ENCODE data around the gene DAPK1. TPM values are rescaled to one million over a fixed set of nuclear protein-coding genes. Genes with fewer than 3 reads are reported as not detected.

Gene DAPK1
- polyA plus RNA-seq, 1 of the 3 experiments (the other 2 are of a cell fraction): 0.61 TPM

DNA sequence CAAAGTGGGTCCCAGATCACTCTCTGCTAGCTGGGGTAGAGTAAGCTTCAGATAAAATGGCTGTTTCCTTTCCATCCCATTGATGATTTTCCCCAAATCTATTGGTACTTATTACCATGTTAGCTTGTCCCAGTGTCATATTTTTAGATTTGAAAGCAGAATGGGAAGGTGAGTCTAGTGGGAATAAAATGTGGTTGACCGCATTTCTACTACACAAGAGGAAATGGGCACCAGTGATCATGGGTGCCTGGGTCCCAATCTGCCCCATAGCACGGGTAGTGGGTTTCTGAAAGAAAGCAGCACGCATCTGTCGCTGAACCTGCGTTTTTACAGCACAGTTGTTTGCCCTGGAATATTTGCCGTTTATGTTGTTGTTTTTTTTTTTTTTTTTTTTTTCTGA is 20.1 kb downstream of the DAPK1 start:
- H3F3A ChIP-seq (replicated peaks; ENCODE audit: insufficient read depth): no peaks in the 10 kb centered on the region
- no peaks in the 10 kb centered on the region for H3K9me2 ChIP-seq
- no peak overlapping the region for H3K9ac ChIP-seq
- ChIA-PET CTCF (no interaction called here), POLR2A (no interaction called here)
- H3K4me3 ChIP-seq (ENCODE audit: low read depth in 2 of 2, low read length in 1 of 2): no peak overlapping the region
- no peaks in the 10 kb centered on the region for H4K20me1 ChIP-seq (ENCODE audit: insufficient read depth)
- no peaks in the 10 kb centered on the region for H3K79me2 ChIP-seq (ENCODE audit: insufficient read depth)
- H3K27me3 ChIP-seq (ENCODE audit: insufficient read depth): no peaks in the 10 kb centered on the region
- H2AFZ ChIP-seq (ENCODE audit: low read depth): no peak overlapping the region
- no peaks in the 10 kb centered on the region for H3K9me3 ChIP-seq
- no peak overlapping the region for H3K27ac ChIP-seq (ENCODE audit: low read depth in 2 of 2, low read length in 1 of 2)
- no peak for TF ChIP-seq RFX5 (IDR thresholded peaks at IDR 0.05; ENCODE audit: low read length)
- no peak for DNase-seq
- no peaks in the 10 kb centered on the region for H3K36me3 ChIP-seq (replicated peaks in 1 of 2; ENCODE audit: control insufficient read depth in 1 of 2, insufficient read depth in 2 of 2, low read length in 1 of 2)
- WGBS (ENCODE audit: low lambda C conversion rate): 56% methylated on average over 6 of the region's 6 CpGs
- peaks cover 0 to 16% of the 10 kb centered on the region in 2 experiments; a peak in 2 of 4 replicates for H3K4me1 ChIP-seq (ENCODE audit: control insufficient read depth in 1 of 2, insufficient read depth in 2 of 2, low read depth in 1 of 2, low read length in 1 of 2)
- H3K4me2 ChIP-seq: no peak overlapping the region

- Histone ChIP-seq H3F3A (replicated peaks; ENCODE audit: insufficient read depth) (no peaks in the 10 kb centered on the region), H3K9me2 (no peaks in the 10 kb centered on the region), H3K9me3 (no peaks in the 10 kb centered on the region), H3K27me3 (ENCODE audit: insufficient read depth) (no peaks in the 10 kb centered on the region), H3K27ac (ENCODE audit: low read depth in 2 of 2, low read length in 1 of 2) (no peak overlapping the region), H2AFZ (ENCODE audit: low read depth) (no peak overlapping the region), H4K20me1 (ENCODE audit: insufficient read depth) (no peaks in the 10 kb centered on the region), H3K79me2 (ENCODE audit: insufficient read depth) (no peaks in the 10 kb centered on the region), H3K4me1 (ENCODE audit: control insufficient read depth in 1 of 2, insufficient read depth in 2 of 2, low read depth in 1 of 2, low read length in 1 of 2) (peaks cover 0 to 16% of the 10 kb centered on the region in 2 experiments; a peak in 2 of 4 replicates), H3K4me2 (no peak overlapping the region), H3K4me3 (ENCODE audit: low read depth in 2 of 2, low read length in 1 of 2) (no peak overlapping the region), H3K36me3 (replicated peaks in 1 of 2; ENCODE audit: control insufficient read depth in 1 of 2, insufficient read depth in 2 of 2, low read length in 1 of 2) (no peaks in the 10 kb centered on the region), H3K9ac (no peak overlapping the region)
- WGBS (ENCODE audit: low lambda C conversion rate): 59% methylated on average over 12 of the region's 12 CpGs
- DNase-seq: no peak
- CTCF ChIA-PET: interaction anchor here (0.7 kb wide), 1 partner anchor 75 kb away, joined by 3 read pairs; no protein-coding TSS in a partner anchor
- POLR2A ChIA-PET: interaction anchor here (0.7 kb wide), 1 partner anchor 479 kb away, joined by 4 read pairs; no protein-coding TSS in a partner anchor
- no peak for TF ChIP-seq NFIC (IDR thresholded peaks at IDR 0.05; ENCODE audit: borderline replicate concordance)
- no peak for TF ChIP-seq SMC3 (IDR thresholded peaks at IDR 0.05; ENCODE audit: low read depth, low read length)
- no peak for TF ChIP-seq TCF12 (IDR thresholded peaks at IDR 0.05)
Measured at GRCh38 chr9:87518702-87519335, 21.2 kb downstream of the DAPK1 start.

DNA sequence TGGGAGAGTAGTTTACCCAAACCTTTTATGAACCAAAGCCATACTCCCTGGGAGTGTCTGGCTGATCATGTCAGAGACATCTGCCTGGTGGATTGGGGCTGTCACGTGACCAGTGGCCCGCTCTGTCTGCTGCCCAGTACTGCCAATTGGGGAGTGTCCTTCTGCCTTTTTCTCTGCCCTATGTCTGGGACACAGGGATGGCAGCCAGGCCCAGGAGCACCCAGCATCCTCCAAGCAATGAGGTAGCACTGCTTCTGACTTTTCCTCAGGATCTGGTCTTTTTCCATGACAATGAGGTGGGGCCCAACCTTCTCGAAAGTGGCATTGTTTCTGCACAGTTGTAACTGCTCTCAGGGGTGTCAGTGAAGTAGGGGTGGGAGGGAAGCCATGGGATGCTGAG is 21.8 kb downstream of the DAPK1 start:
- ChIA-PET CTCF (interaction anchor here (2.5 kb wide), 1 partner anchor 22 kb away, joined by 7 read pairs; the partner anchor contains the start of gene DAPK1), POLR2A (no interaction called here)
- Histone ChIP-seq H4K20me1 (ENCODE audit: insufficient read depth) (no peaks in the 10 kb centered on the region), H3K27me3 (ENCODE audit: insufficient read depth) (no peaks in the 10 kb centered on the region), H3K4me1 (ENCODE audit: control insufficient read depth in 1 of 2, insufficient read depth in 2 of 2, low read depth in 1 of 2, low read length in 1 of 2) (peaks cover 0 to 13% of the 10 kb centered on the region in 2 experiments; a peak in 2 of 4 replicates), H3K79me2 (ENCODE audit: insufficient read depth) (no peaks in the 10 kb centered on the region), H3K4me3 (ENCODE audit: low read depth in 2 of 2, low read length in 1 of 2) (no peak overlapping the region), H3K9ac (no peak overlapping the region), H3K9me3 (no peaks in the 10 kb centered on the region), H2AFZ (ENCODE audit: low read depth) (no peak overlapping the region), H3K9me2 (no peaks in the 10 kb centered on the region), H3F3A (replicated peaks; ENCODE audit: insufficient read depth) (no peaks in the 10 kb centered on the region), H3K4me2 (no peak overlapping the region), H3K36me3 (replicated peaks in 1 of 2; ENCODE audit: control insufficient read depth in 1 of 2, insufficient read depth in 2 of 2, low read length in 1 of 2) (no peaks in the 10 kb centered on the region), H3K27ac (ENCODE audit: low read depth in 2 of 2, low read length in 1 of 2) (no peak overlapping the region)
- no peak for DNase-seq
- 0% methylated on average over 1 of the region's 3 CpGs for WGBS (ENCODE audit: low lambda C conversion rate)
- TF ChIP-seq, protein P1, sequence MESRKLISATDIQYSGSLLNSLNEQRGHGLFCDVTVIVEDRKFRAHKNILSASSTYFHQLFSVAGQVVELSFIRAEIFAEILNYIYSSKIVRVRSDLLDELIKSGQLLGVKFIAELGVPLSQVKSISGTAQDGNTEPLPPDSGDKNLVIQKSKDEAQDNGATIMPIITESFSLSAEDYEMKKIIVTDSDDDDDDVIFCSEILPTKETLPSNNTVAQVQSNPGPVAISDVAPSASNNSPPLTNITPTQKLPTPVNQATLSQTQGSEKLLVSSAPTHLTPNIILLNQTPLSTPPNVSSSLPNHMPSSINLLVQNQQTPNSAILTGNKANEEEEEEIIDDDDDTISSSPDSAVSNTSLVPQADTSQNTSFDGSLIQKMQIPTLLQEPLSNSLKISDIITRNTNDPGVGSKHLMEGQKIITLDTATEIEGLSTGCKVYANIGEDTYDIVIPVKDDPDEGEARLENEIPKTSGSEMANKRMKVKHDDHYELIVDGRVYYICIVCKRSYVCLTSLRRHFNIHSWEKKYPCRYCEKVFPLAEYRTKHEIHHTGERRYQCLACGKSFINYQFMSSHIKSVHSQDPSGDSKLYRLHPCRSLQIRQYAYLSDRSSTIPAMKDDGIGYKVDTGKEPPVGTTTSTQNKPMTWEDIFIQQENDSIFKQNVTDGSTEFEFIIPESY (IDR thresholded peaks at IDR 0.05; ENCODE audit: borderline replicate concordance, low read depth): no peak
- TF ChIP-seq RFX5 (IDR thresholded peaks at IDR 0.05; ENCODE audit: low read length): no peak
- TF ChIP-seq TAF1 (IDR thresholded peaks at IDR 0.05; ENCODE audit: borderline replicate concordance, low read depth, low read length): no peak
- no peak for TF ChIP-seq POLR2AphosphoS5 (IDR thresholded peaks at IDR 0.05; ENCODE audit: low read depth, low read length)
- no peak for TF ChIP-seq RCOR1 (IDR thresholded peaks at IDR 0.05; ENCODE audit: low read length)
- TF ChIP-seq ELF1 (IDR thresholded peaks at IDR 0.05): no peak
- no peak for TF ChIP-seq NFIC (IDR thresholded peaks at IDR 0.05; ENCODE audit: borderline replicate concordance)
- no peak for TF ChIP-seq FOSL2 (IDR thresholded peaks at IDR 0.05; ENCODE audit: borderline replicate concordance, low read depth)
- TF ChIP-seq, protein P2, sequence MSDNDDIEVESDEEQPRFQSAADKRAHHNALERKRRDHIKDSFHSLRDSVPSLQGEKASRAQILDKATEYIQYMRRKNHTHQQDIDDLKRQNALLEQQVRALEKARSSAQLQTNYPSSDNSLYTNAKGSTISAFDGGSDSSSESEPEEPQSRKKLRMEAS (IDR thresholded peaks at IDR 0.05; ENCODE audit: low read depth): no peak
- no peak for TF ChIP-seq CHD2 (IDR thresholded peaks at IDR 0.05; ENCODE audit: low read length, partially characterized antibody)
- no peak for TF ChIP-seq YY1 (IDR thresholded peaks at IDR 0.05; ENCODE audit: low read depth)
- no peak for TF ChIP-seq EP300 (IDR thresholded peaks at IDR 0.05; ENCODE audit: borderline replicate concordance in 1 of 2, low read depth in 1 of 2, low read length in 1 of 2)
- TF ChIP-seq TCF12 (IDR thresholded peaks at IDR 0.05): no peak
- TF ChIP-seq REST (IDR thresholded peaks at IDR 0.05; ENCODE audit: low read depth, low read length): no peak
- TF ChIP-seq GABPA (IDR thresholded peaks at IDR 0.05; ENCODE audit: low read depth): no peak

Measured in SK-N-SH (cell line).